Sigmoid colon (tissue), 7 donors: ENCODE results near the gene NRXN2. TPM values are rescaled to one million over a fixed set of nuclear protein-coding genes. Genes with fewer than 3 reads are reported as not detected.

Experiments
- DNase-seq: peaks from one replicate; pipeline ENCODE4 v3.0.0-alpha.2; 2019
- H3K27ac ChIP-seq, 4 donors: fragments of 200-600 bp; sonication (generic); one replicate each; pipeline ENCODE4 v1.5.1; 2016 to 2019; ENCODE audit warnings: mild to moderate bottlenecking in 1 of 4
- H3K27me3 ChIP-seq, 3 donors: fragments of 200-600 bp; sonication (generic); one replicate each; pipeline ENCODE4 v1.5.1; 2019; ENCODE audit warnings: mild to moderate bottlenecking in 1 of 3
- H3K36me3 ChIP-seq, 4 donors: fragments of 200-600 bp; sonication (generic); one replicate each; pipeline ENCODE4 v1.5.1; 2016 to 2019
- H3K4me1 ChIP-seq, 4 donors: fragments of 200-600 bp; sonication (generic); one replicate each; pipeline ENCODE4 v1.5.1; 2017 to 2019
- H3K4me3 ChIP-seq, 4 donors: fragments of 200-600 bp; sonication (generic); one replicate each; pipeline ENCODE4 v1.5.1; 2017 to 2019; ENCODE audit warnings: mild to moderate bottlenecking in 2 of 4, moderate library complexity in 1 of 4
- H3K9me3 ChIP-seq, 4 donors: fragments of 200-600 bp in 3 of 4; sonication (generic) in 3 of 4; one replicate each; pipeline versions ENCODE4 v1.5.1 to v1.6.1; 2013 to 2019
- EP300 ChIP-seq, 4 donors: sonication (generic); formaldehyde crosslinking; IDR thresholded peaks; one replicate each; pipeline ENCODE4 v1.6.1; 2017; ENCODE audit warnings: antibody characterized with exemption in 4 of 4
- POLR2A ChIP-seq, 2 donors: fragments of 450-650 bp; IDR thresholded peaks; one replicate each; pipeline ENCODE4 v1.6.1; 2016; ENCODE audit warnings: antibody characterized with exemption in 2 of 2, mild to moderate bottlenecking in 2 of 2, moderate library complexity in 2 of 2
- POLR2AphosphoS5 ChIP-seq, 4 donors: sonication (generic); formaldehyde crosslinking; IDR thresholded peaks; one replicate each; pipeline ENCODE4 v1.6.1; 2017; ENCODE audit warnings: antibody characterized with exemption in 4 of 4
- WGBS, 2 donors: extraction: QIAGEN DNeasy Blood & Tissue Kit; methylation state at CpG; one replicate each; pipeline ENCODE4 v1.1.7; 2013; 5-methylcytosine and 5-hydroxymethylcytosine counted together
- intact Hi-C: fragments of 100-400 bp; cut with DNase I; formaldehyde crosslinking; loops from one replicate; pipeline ENCODE4 v1.15.1; 2023
- polyA plus RNA-seq, 3 donors: library from polyadenylated mRNA; stranded (reverse); fragments of 200-250 nt; gene quantifications; one replicate each; pipeline ENCODE4 v1.2.3, GENCODE V29; 2013
- total RNA-seq, 4 donors: library from RNA; depleted of rRNA; stranded (reverse); fragments of >200 nt; gene quantifications; one replicate each; pipeline ENCODE4 v1.1.0, GENCODE V29; 2016
- TF ChIP-seq, protein P1 (sequence below), 4 experiments: fragments of 450-650 bp in 3 of 4; fragments of 200-600 bp in 1 of 4; IDR thresholded peaks; one replicate each; pipeline ENCODE4 v1.5.1; 2016 to 2019; ENCODE audit warnings: antibody characterized with exemption in 4 of 4, mild to moderate bottlenecking in 3 of 4, moderate library complexity in 2 of 4
- donor health status: healthy with polysubstance abuse.
- donor health status: Bipolar disorder and iron deficiency.
- donor health status: healthy.

Gene NRXN2
- total and polyA plus RNA-seq, 7 donors = 0.23 to 20.5 (median 6.8) TPM

DNA sequence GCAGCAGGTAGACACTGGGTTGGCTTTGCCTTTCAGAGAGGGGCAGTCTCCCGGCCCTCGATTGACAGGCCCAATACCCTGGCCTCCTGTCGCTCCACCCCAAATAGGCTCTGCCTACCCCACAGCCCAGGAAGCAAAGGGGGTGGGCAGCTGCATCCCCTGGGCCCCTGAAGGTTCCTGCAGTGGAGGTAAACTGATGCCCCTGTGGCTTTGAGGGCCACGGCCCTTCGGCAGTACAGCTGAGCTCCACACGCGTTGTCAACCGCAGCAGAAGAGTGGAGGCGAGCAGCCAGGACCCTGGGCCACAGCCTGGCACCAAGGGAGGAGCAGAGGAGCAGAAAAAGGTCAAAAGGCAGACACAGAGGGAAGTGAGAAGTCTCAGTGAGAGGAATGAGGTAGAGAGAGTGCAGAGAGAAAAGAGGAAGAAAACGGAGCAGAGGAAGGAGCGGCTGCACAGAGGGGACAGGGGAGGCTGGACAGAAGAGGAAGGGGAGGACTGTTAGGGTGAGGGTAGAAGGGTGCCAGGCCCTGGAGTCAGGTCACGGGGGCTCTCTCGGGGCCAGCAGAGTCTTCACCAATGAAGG lies 67.9 kb downstream of the NRXN2 start:
- intact Hi-C loops = no loop called here

DNA sequence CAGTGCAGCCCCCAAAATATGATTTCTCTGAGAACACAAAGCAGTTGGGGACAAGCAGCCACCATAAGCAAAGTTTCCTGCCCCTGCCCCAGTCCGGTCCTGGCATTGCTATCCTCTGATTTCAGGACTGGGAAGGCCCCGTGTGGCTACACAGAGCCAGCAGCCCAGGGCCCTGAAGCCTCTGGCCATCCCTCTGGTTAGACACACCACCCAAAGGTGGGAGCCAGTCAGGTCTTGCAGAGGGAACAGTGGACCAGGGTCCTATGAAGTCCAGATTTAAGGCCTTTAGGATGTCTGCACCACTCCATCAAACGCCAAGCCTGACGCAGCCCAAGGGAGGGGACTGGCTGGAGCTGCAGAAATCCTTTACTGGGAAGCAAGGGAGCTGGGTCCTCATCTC lies 68.6 kb downstream of the NRXN2 start:
- TF ChIP-seq POLR2AphosphoS5 (IDR thresholded peaks at IDR 0.05) (no peak), EP300 (IDR thresholded peaks at IDR 0.05) (no peak), POLR2A (IDR thresholded peaks at IDR 0.05) (no peak)
- TF ChIP-seq, protein P1, sequence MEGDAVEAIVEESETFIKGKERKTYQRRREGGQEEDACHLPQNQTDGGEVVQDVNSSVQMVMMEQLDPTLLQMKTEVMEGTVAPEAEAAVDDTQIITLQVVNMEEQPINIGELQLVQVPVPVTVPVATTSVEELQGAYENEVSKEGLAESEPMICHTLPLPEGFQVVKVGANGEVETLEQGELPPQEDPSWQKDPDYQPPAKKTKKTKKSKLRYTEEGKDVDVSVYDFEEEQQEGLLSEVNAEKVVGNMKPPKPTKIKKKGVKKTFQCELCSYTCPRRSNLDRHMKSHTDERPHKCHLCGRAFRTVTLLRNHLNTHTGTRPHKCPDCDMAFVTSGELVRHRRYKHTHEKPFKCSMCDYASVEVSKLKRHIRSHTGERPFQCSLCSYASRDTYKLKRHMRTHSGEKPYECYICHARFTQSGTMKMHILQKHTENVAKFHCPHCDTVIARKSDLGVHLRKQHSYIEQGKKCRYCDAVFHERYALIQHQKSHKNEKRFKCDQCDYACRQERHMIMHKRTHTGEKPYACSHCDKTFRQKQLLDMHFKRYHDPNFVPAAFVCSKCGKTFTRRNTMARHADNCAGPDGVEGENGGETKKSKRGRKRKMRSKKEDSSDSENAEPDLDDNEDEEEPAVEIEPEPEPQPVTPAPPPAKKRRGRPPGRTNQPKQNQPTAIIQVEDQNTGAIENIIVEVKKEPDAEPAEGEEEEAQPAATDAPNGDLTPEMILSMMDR (IDR thresholded peaks at IDR 0.05) = no peak
- Histone ChIP-seq H3K36me3 (no peaks in the 10 kb centered on the region), H3K9me3 (no peaks in the 10 kb centered on the region), H3K27ac (peak overlapping the region in 1 of 4 donors; percentile 11), H3K4me1 (peaks cover 0 to 11% (median 6%) of the 10 kb centered on the region in 4 donors), H3K4me3 (no peak overlapping the region), H3K27me3 (no peaks in the 10 kb centered on the region)
- no peak for DNase-seq
- WGBS, 2 donors = 94 to 96% methylated on average over 4 of the region's 4 CpGs
- intact Hi-C loops = no loop called here

More for the DNA sequence above, 67.9 kb downstream of the NRXN2 start:
- H3K4me3 ChIP-seq = no peak overlapping the region
- WGBS, 2 donors = 49 to 72% methylated on average over 13 of the region's 13 CpGs
- no peaks in the 10 kb centered on the region for H3K27me3 ChIP-seq
- no peaks in the 10 kb centered on the region for H3K9me3 ChIP-seq
- peaks cover 0 to 11% (median 6%) of the 10 kb centered on the region in 4 donors for H3K4me1 ChIP-seq
- DNase-seq = no peak
- TF ChIP-seq POLR2A (IDR thresholded peaks at IDR 0.05) (no peak), EP300 (IDR thresholded peaks at IDR 0.05) (no peak), POLR2AphosphoS5 (IDR thresholded peaks at IDR 0.05) (no peak)
- TF ChIP-seq, protein P1 (IDR thresholded peaks at IDR 0.05) = no peak
- peak overlapping the region in 1 of 4 donors; percentile 11 for H3K27ac ChIP-seq
- H3K36me3 ChIP-seq = no peaks in the 10 kb centered on the region

DNA sequence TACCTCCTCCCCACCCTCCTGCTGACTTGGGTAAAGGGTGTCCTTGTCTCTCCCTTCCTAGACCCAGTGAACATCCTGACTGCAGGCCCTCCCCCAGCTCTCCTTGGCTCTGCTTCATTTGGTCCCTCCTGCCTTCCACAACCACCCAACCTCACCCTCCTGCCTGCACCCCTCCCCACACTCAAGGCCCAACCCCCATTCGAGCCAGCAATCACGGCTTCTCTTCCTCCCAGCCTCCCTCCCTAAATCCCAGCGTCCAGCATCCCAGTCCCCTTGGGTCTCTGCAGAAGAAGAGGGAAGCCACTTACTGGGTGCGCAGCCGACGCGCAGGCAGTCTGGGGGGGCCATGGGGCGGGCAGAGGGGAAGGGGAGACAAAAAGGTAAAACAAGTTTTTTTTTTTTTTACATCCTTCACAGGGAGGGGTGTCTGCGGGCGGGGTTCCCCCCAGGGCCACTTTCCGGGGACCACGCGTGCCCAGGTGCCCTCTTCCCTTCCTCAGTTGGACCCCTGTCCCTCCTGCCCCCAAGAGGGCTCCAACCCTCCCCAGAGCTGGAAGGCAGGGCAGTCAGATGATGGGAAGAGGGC lies 69.5 kb downstream of the NRXN2 start:
- H3K27ac ChIP-seq = no peak overlapping the region
- TF ChIP-seq EP300 (IDR thresholded peaks at IDR 0.05) = no peak
- TF ChIP-seq POLR2AphosphoS5 (IDR thresholded peaks at IDR 0.05) = no peak
- TF ChIP-seq, protein P1 (IDR thresholded peaks at IDR 0.05) = no peak
- H3K4me1 ChIP-seq = peaks cover 0 to 15% (median 6%) of the 10 kb centered on the region in 4 donors
- no peaks in the 10 kb centered on the region for H3K27me3 ChIP-seq
- no peaks in the 10 kb centered on the region for H3K36me3 ChIP-seq
- H3K9me3 ChIP-seq = no peaks in the 10 kb centered on the region
- WGBS, 2 donors = 62 to 68% methylated on average over 13 of the region's 13 CpGs
- intact Hi-C loops = loop anchor here (1.0 to 2.0 kb wide), 2 partner anchors 100 to 205 kb away; no protein-coding TSS in a partner anchor
- no peak for DNase-seq
- no peak overlapping the region for H3K4me3 ChIP-seq

DNA sequence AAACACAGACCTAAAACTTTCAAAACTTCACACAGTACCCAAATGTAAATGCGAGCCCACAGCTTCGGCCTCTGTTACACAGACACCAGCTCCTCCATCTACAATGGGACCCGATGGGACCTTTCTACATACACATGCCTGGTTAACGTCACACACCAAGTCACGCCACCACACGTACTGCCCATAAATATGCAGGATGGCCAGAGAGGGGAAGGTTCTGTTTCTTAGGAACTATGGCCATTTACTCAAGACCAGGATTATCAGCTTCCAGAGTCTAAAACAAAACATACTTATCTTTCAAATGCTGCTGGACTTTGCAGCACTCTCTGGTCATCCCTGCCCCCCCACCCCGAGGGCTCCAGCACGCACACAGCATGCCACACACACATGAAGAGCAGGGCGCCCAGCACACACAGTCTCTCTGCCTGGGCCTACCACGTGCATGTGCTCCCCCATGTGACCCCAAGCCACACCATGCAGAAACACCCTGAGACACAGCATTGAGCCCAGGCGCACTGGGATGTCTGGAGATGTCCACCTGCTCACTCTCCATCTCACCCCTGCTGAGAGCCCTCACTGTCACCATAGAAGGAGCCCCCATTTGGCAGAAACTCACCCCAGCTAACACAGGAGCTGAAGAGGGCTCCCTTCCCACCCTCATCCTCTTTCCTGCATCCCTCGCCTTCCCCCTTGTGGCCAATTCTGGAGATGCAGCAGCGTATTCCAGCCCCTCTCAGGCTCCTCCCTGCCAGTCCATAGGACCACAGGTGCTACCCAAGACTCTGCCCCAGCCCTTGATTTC lies 70.2 kb downstream of the NRXN2 start:
- no peaks in the 10 kb centered on the region for H3K9me3 ChIP-seq
- H3K27me3 ChIP-seq = no peaks in the 10 kb centered on the region
- H3K4me3 ChIP-seq = no peak overlapping the region
- peaks cover 0 to 15% (median 6%) of the 10 kb centered on the region in 4 donors for H3K4me1 ChIP-seq
- WGBS, 2 donors = 55 to 60% methylated on average over 13 of the region's 13 CpGs
- peak; percentile 91 for DNase-seq
- peak overlapping the region in 3 of 4 donors; percentile 26 to 50 (median 48) for H3K27ac ChIP-seq
- H3K36me3 ChIP-seq = no peaks in the 10 kb centered on the region
- no peak for TF ChIP-seq POLR2A (IDR thresholded peaks at IDR 0.05)
- TF ChIP-seq, protein P1 (IDR thresholded peaks at IDR 0.05) = peak; percentile 93 to 98 (median 96)
- intact Hi-C loops = loop anchor here (1.0 to 2.0 kb wide), 2 partner anchors 99 to 204 kb away; no protein-coding TSS in a partner anchor
